OCI-LY7 (cell line): ENCODE data around the gene ACTRT1.

Experiments
- EZH2phosphoT487 ChIP-seq: fragments of 200-600 bp; sonication (generic); IDR thresholded peaks from 2 replicates; pipeline ENCODE4 v1.6.1; 2018; ENCODE audit warnings: low read depth, borderline replicate concordance, mild to moderate bottlenecking, mixed run types, antibody characterized with exemption, low read length, moderate library complexity, mixed read lengths
- TF ChIP-seq, protein P1 (sequence below): fragments of 200-600 bp; sonication (generic); conservative IDR thresholded peaks from 2 replicates; pipeline ENCODE4 v1.5.1; 2014; ENCODE audit warnings: mild to moderate bottlenecking, antibody characterized with exemption, low read length, moderate library complexity, mixed read lengths

DNA sequence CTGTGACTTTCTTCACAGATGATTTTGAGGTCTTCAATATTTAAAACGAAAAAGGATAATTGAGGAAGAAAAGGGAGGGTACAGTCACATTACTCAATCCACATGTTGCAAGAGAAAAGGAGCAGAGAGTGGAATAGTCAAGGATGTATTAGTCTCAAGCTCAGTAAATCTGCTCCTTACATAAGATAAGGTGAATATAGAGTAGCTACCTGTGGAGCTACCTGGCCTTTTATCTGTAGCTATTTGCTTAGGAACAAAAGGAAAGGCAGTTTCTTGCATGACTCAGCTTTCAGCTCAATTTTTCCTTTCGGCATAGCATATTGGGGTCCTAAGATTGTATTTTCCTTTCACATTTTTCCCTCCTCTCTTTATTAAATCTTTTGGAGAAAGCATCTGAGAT lies 26.3 kb upstream of the ACTRT1 start:
- TF ChIP-seq, protein P1, sequence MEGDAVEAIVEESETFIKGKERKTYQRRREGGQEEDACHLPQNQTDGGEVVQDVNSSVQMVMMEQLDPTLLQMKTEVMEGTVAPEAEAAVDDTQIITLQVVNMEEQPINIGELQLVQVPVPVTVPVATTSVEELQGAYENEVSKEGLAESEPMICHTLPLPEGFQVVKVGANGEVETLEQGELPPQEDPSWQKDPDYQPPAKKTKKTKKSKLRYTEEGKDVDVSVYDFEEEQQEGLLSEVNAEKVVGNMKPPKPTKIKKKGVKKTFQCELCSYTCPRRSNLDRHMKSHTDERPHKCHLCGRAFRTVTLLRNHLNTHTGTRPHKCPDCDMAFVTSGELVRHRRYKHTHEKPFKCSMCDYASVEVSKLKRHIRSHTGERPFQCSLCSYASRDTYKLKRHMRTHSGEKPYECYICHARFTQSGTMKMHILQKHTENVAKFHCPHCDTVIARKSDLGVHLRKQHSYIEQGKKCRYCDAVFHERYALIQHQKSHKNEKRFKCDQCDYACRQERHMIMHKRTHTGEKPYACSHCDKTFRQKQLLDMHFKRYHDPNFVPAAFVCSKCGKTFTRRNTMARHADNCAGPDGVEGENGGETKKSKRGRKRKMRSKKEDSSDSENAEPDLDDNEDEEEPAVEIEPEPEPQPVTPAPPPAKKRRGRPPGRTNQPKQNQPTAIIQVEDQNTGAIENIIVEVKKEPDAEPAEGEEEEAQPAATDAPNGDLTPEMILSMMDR: no peak
- no peak for TF ChIP-seq EZH2phosphoT487
